ENCODE measurements around the gene ZMYND8.

Gene ZMYND8

DNA sequence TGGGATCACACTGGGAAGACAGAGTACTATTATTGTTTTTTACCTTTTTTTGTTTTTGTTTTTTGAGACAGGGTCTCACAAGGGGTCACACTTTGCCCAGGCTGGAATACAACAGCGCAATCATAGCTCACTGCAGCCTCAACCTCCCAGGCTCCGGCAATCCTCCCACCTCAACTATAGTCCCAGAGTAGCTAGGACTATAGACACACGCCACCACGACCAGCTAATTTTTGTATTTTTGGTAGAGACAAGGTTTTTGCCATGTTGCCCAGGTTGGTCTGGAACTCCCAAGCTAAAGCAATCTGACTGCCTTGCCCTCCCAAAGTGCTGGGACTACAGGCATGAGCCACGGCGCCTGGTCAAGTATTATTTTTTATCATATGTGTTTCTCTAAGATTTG, 81.0 kb downstream of the ZMYND8 start:
- DNase-seq (ENCODE audit: low spot score): no peak
- in situ Hi-C loops (cut with MboI; ENCODE audit: low sequenced_read_pairs, unreplicated experiment): loop anchor here (10.0 kb wide), 1 partner anchor 89 kb away; no protein-coding TSS in a partner anchor
- TF ChIP-seq, protein P1, sequence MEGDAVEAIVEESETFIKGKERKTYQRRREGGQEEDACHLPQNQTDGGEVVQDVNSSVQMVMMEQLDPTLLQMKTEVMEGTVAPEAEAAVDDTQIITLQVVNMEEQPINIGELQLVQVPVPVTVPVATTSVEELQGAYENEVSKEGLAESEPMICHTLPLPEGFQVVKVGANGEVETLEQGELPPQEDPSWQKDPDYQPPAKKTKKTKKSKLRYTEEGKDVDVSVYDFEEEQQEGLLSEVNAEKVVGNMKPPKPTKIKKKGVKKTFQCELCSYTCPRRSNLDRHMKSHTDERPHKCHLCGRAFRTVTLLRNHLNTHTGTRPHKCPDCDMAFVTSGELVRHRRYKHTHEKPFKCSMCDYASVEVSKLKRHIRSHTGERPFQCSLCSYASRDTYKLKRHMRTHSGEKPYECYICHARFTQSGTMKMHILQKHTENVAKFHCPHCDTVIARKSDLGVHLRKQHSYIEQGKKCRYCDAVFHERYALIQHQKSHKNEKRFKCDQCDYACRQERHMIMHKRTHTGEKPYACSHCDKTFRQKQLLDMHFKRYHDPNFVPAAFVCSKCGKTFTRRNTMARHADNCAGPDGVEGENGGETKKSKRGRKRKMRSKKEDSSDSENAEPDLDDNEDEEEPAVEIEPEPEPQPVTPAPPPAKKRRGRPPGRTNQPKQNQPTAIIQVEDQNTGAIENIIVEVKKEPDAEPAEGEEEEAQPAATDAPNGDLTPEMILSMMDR (IDR thresholded peaks at IDR 0.05; ENCODE audit: borderline replicate concordance, control extremely low read depth, extremely low read depth, insufficient read depth, missing control alignments): no peak

DNA sequence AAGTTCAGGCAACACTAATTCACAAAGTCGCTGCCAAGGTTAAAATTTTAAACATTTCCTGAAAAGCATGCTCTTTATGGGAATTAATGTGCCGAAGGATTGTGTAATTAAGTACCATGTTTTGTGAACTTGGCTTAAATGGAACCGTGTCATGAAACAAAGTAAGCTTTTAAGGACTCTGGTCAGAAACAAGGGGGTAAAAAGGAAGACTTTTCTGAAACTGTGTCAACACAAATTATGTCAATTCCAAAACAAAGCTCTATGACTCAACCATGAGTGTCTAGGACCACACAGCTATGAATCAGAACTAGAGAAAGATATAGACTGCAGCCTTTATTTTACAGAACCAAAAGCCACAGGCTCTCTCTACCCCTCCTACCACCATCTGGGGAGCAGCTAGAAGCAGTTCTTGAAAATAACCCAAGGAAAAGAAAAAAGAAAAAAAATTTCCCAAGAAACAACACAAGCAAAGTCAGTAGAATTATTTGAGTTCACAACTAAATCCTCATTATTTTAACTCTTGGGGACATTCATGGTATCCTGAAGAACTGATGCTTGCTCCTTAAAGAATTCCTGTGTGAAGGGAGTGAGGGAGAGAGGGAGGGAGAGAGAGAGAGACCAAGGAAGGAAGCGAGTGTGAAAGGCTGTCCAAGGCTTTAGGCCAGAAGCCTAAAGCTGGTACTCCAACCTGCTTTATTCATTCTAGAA, 81.9 kb downstream of the ZMYND8 start:
- peak; percentile 89 for DNase-seq (ENCODE audit: low spot score)
- TF ChIP-seq, protein P1 (IDR thresholded peaks at IDR 0.05; ENCODE audit: borderline replicate concordance, control extremely low read depth, extremely low read depth, insufficient read depth, missing control alignments): no peak
- in situ Hi-C loops (cut with MboI; ENCODE audit: low sequenced_read_pairs, unreplicated experiment): loop anchor here (10.0 kb wide), 1 partner anchor 90 kb away; no protein-coding TSS in a partner anchor

DNA sequence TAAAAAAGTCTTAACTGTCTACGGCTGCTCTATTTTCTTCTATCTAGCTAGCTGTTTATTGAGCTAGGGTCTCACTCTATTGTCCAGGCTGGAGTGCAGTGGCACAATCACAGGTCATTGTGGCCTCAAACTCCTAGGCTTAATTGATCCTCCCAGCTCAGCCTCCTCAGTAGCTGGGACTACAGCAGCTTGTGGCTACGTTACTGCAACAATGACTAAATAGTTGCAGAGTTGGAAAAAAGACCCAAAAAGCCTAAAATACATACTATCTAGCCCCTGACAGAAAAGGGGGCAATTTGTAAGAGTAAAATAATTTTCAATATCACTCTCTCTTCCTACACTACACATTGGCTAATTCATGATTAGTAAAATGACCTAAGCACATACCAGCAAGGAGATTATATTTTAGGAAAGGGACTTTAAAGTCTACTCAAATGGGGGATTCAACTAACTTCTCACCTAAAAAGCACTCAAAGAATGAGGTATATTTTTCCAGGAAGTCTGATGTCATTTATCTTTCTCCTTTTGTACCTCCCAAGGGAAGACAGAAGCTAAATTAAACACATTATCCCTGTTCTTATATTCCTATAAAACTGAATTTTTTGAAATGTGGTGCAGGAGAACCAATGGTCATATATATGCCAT, 82.8 kb downstream of the ZMYND8 start:
- in situ Hi-C loops (cut with MboI; ENCODE audit: low sequenced_read_pairs, unreplicated experiment): loop anchor here (10.0 kb wide), 1 partner anchor 91 kb away; no protein-coding TSS in a partner anchor
- DNase-seq (ENCODE audit: low spot score): no peak
- TF ChIP-seq, protein P1 (IDR thresholded peaks at IDR 0.05; ENCODE audit: borderline replicate concordance, control extremely low read depth, extremely low read depth, insufficient read depth, missing control alignments): no peak

DNA sequence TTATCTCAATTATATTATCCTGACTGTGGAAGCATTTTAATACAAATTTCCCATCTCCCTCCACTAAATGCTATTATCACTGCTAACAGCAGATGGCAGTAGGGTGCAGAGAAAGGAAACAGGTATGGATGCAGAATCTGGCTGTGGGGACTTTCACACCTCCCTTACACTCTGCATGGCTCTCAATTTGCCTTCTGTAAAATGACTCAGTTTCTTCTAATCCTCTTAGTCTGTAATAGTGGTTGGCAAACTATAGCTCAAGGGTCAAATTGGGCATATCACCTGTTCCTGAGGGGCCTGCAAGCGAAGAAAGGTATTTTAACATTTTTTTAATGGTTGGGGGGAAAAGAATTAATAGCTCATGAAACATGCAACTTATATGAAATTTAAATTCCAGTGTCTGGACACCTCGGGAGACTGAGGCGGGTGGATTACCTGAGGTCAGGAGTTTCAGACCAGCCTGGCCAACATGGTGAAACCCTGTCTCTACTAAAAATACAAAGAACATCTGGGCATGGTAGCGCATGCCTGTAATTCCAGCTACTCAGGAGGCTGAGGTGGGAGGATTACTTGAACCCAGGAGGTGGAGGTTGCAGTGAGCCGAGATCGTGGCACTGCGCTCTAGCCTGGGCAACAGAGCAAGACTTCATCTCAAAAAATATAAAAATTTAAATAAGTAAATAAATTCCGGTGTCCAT, 83.5 kb downstream of the ZMYND8 start:
- TF ChIP-seq, protein P1 (IDR thresholded peaks at IDR 0.05; ENCODE audit: borderline replicate concordance, control extremely low read depth, extremely low read depth, insufficient read depth, missing control alignments): peak; percentile 84
- DNase-seq (ENCODE audit: low spot score): peak; percentile 70
- in situ Hi-C loops (cut with MboI; ENCODE audit: low sequenced_read_pairs, unreplicated experiment): loop anchor here (10.0 kb wide), 1 partner anchor 92 kb away; no protein-coding TSS in a partner anchor

DNA sequence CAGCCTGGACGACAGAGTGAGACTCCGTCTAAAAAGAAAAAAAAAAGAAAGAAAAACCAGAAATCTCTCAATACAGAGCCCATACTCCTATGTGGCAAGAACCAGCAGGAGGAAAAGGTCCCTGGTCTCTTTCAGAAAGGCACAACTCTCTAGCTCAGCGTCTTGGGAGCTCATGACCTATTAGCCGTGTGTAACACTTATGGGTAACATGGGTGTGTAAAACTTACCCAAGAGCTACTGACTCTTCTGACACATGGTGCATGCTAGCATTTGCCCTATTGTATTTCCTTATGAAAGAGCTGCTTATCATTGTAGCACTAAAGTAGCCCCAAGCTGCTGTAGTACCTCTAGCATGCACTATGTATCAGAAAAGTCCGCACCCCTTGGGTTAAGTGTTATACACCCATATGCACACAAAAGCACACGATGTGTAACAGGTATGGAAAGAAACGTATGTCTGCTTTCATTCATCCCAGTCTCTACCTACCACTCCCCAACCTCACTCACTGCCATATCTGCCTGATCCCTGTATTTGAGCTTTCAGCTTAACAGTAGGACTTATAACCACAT, 85.4 kb downstream of the ZMYND8 start:
- TF ChIP-seq, protein P1 (IDR thresholded peaks at IDR 0.05; ENCODE audit: borderline replicate concordance, control extremely low read depth, extremely low read depth, insufficient read depth, missing control alignments): no peak
- DNase-seq (ENCODE audit: low spot score): no peak
- in situ Hi-C loops (cut with MboI; ENCODE audit: low sequenced_read_pairs, unreplicated experiment): loop anchor here (10.0 kb wide), 1 partner anchor 94 kb away; no protein-coding TSS in a partner anchor

Measured in GM13976 (cell line).